ENCODE results near the gene ITSN2.

ITSN2 gene

GRCh38 chr2:24175631-24176187 is 184.6 kb downstream of the ITSN2 start:
- peak; percentile 48 for DNase-seq (ENCODE audit: low spot score)

GRCh38 chr2:24174851-24175277 is 185.5 kb downstream of the ITSN2 start, which contains the start of gene FAM228A:
Gene FAM228A (plus strand): TSS chr2:24175053. CDS start chr2:24175481, 428 bp downstream.
- DNase-seq (ENCODE audit: low spot score): no peak

- no peak for DNase-seq (ENCODE audit: low spot score)
These were observed 191.3 kb downstream of the ITSN2 start for GRCh38 chr2:24169023-24169422.

- DNase-seq (ENCODE audit: low spot score): peak; percentile 20
These were observed 195.8 kb downstream of the ITSN2 start for GRCh38 chr2:24164416-24164973.

- DNase-seq (ENCODE audit: low spot score): no peak
These were observed 196.7 kb downstream of the ITSN2 start for GRCh38 chr2:24163601-24164000.

GRCh38 chr2:24163186-24163585 is 197.2 kb downstream of the ITSN2 start:
- DNase-seq (ENCODE audit: low spot score): no peak

- no peak for DNase-seq (ENCODE audit: low spot score)
These were observed 197.8 kb downstream of the ITSN2 start for GRCh38 chr2:24162494-24162893.

- no peak for DNase-seq (ENCODE audit: low spot score)
These were observed 199.6 kb downstream of the ITSN2 start for GRCh38 chr2:24160761-24161160.

- no peak for DNase-seq (ENCODE audit: low spot score)
These were observed 200.6 kb downstream of the ITSN2 start for GRCh38 chr2:24159708-24160107.

GRCh38 chr2:24158131-24158530 is 202.2 kb downstream of the ITSN2 start:
- DNase-seq (ENCODE audit: low spot score): no peak

- no peak for DNase-seq (ENCODE audit: low spot score)
These were observed 206.9 kb downstream of the ITSN2 start for GRCh38 chr2:24153478-24153877.

All from AG08396 (cell line).